ENCODE results near the gene TOR2A.

DNA sequence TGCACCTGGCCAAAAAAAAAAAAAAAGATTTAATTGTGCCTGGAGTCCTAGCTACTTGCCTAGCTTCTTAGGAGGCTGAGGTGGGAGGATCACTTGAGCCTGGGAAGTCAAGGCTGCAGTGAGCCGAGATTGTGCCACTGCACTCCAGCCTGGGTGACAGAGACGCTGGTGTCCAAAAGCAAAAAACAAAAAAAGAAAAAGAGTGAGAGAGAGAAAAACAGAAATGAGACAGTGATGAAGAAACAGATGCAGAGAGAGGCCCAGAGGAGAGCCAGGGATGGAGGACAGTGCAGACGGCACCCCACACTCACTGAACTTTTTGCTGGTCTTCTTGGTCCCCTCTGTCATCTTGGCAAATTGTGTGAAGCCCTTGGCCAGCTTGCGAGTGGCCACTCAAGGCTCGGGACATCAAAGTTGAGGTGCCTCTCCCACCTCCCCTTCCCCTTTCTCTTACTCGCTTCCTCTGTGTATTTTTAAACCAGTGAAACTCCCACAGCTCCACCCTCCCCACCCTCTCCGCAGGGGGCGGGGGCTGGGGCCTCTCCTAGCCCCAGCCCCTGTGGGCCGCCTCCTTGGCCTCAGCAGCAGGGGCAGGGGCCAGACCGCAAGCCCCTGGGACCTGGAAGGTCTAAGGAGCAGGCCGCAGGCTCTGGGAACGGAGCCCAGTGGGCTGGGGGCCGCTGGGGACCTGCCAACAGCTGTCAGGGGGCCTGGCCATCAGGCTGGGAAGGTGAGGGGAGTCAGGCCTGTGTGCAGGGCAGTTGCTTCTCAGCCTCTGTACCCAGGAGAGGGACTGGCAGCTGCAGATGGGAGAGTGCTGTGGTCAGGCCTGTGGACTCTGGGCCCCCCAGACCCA, 43.4 kb upstream of the TOR2A start, which contains the start of gene SH2D3C:
- TF ChIP-seq, protein P1, sequence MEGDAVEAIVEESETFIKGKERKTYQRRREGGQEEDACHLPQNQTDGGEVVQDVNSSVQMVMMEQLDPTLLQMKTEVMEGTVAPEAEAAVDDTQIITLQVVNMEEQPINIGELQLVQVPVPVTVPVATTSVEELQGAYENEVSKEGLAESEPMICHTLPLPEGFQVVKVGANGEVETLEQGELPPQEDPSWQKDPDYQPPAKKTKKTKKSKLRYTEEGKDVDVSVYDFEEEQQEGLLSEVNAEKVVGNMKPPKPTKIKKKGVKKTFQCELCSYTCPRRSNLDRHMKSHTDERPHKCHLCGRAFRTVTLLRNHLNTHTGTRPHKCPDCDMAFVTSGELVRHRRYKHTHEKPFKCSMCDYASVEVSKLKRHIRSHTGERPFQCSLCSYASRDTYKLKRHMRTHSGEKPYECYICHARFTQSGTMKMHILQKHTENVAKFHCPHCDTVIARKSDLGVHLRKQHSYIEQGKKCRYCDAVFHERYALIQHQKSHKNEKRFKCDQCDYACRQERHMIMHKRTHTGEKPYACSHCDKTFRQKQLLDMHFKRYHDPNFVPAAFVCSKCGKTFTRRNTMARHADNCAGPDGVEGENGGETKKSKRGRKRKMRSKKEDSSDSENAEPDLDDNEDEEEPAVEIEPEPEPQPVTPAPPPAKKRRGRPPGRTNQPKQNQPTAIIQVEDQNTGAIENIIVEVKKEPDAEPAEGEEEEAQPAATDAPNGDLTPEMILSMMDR (IDR thresholded peaks at IDR 0.05) = no peak
- TF ChIP-seq POLR2A (IDR thresholded peaks at IDR 0.05) = peak in 1 of 2 donors; percentile 25

All from heart left ventricle (tissue), 13 donors.